KMS-11 (cell line): ENCODE results near the gene RASA3.

ENCODE experiments used
- H2AFZ ChIP-seq: fragments of 200-600 bp; sonication (generic); 2 replicates; pipeline ENCODE4 v1.6.1; 2016; ENCODE audit warnings: antibody characterized with exemption, mixed run types, low read depth
- H3K27ac ChIP-seq: fragments of 200-600 bp; sonication (generic); 2 replicates; pipeline ENCODE4 v1.6.1; 2016; ENCODE audit warnings: mild to moderate bottlenecking, mixed run types
- H3K27me3 ChIP-seq: fragments of 200-600 bp; sonication (generic); 2 replicates; pipeline ENCODE4 v1.6.1; 2017; ENCODE audit warnings: mild to moderate bottlenecking, low read depth, mixed run types, moderate library complexity; ENCODE audit not compliant: insufficient read depth
- H3K36me3 ChIP-seq: fragments of 200-600 bp; sonication (generic); 2 replicates; pipeline ENCODE4 v1.6.1; 2017; ENCODE audit warnings: mild to moderate bottlenecking, mixed run types; ENCODE audit not compliant: insufficient read depth
- H3K4me1 ChIP-seq: fragments of 200-600 bp; sonication (generic); 2 replicates; pipeline ENCODE4 v1.6.1; 2016; ENCODE audit warnings: mild to moderate bottlenecking, low read depth, mixed run types; ENCODE audit not compliant: poor library complexity, severe bottlenecking
- H3K4me2 ChIP-seq: fragments of 200-600 bp; sonication (generic); 2 replicates; pipeline ENCODE4 v1.7.0; 2016; ENCODE audit warnings: mild to moderate bottlenecking, mixed run types
- H3K4me3 ChIP-seq: fragments of 200-600 bp; sonication (generic); IDR thresholded peaks from 2 replicates; pipeline ENCODE4 v1.6.1; 2017; ENCODE audit warnings: low read depth, low read length, mixed read lengths; ENCODE audit not compliant: insufficient read depth
- H3K79me2 ChIP-seq: fragments of 200-600 bp; sonication (generic); 2 replicates; pipeline ENCODE4 v1.6.1; 2016; ENCODE audit warnings: low read depth, mixed run types; ENCODE audit not compliant: insufficient read depth
- H3K9ac ChIP-seq: fragments of 200-600 bp; sonication (generic); 2 replicates; pipeline ENCODE4 v1.6.1; 2016; ENCODE audit warnings: mild to moderate bottlenecking, mixed run types
- H4K20me1 ChIP-seq: fragments of 200-600 bp; sonication (generic); 2 replicates; pipeline ENCODE4 v1.6.1; 2016; ENCODE audit warnings: mild to moderate bottlenecking, mixed run types; ENCODE audit not compliant: insufficient read depth
- TF ChIP-seq, protein P1 (sequence below): fragments of 200-600 bp; sonication (generic); conservative IDR thresholded peaks from 2 replicates; pipeline ENCODE4 v1.6.1; 2017; ENCODE audit warnings: low read depth, mild to moderate bottlenecking, antibody characterized with exemption, low read length, moderate library complexity, mixed read lengths

Gene RASA3

DNA sequence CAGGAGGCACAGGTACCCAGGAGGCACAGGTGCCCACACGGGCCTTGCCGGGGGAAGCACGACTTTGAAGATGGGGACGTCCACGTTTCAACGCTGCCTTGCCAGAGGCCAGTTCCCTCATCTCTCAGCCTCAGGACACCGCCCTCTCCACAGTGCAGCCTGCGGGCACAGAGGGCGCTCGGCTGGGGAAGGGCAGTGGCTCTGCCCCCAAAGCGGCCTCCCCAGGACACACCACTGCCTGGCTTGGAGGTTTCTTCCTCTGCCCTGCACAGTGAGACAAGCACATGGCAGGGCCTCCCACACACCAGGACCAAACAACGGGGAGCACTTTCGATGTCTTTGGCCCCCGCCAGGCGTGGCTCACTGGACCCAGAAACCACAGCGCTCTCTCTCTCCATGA lies 73.0 kb downstream of the RASA3 start:
- TF ChIP-seq, protein P1, sequence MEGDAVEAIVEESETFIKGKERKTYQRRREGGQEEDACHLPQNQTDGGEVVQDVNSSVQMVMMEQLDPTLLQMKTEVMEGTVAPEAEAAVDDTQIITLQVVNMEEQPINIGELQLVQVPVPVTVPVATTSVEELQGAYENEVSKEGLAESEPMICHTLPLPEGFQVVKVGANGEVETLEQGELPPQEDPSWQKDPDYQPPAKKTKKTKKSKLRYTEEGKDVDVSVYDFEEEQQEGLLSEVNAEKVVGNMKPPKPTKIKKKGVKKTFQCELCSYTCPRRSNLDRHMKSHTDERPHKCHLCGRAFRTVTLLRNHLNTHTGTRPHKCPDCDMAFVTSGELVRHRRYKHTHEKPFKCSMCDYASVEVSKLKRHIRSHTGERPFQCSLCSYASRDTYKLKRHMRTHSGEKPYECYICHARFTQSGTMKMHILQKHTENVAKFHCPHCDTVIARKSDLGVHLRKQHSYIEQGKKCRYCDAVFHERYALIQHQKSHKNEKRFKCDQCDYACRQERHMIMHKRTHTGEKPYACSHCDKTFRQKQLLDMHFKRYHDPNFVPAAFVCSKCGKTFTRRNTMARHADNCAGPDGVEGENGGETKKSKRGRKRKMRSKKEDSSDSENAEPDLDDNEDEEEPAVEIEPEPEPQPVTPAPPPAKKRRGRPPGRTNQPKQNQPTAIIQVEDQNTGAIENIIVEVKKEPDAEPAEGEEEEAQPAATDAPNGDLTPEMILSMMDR = no peak
- H3K4me1 ChIP-seq = peaks cover 15% of the 10 kb centered on the region
- no peak overlapping the region for H3K27ac ChIP-seq

GRCh38 chr13:114058051-114058867 lies 74.2 kb downstream of the RASA3 start:
- no peak overlapping the region for H2AFZ ChIP-seq
- H3K9ac ChIP-seq = no peak overlapping the region
- TF ChIP-seq, protein P1 = no peak
- H3K27me3 ChIP-seq = no peaks in the 10 kb centered on the region
- H3K4me3 ChIP-seq = no peak overlapping the region
- peaks cover 15% of the 10 kb centered on the region for H3K79me2 ChIP-seq
- no peaks in the 10 kb centered on the region for H4K20me1 ChIP-seq
- no peaks in the 10 kb centered on the region for H3K36me3 ChIP-seq
- no peak overlapping the region for H3K4me2 ChIP-seq
- no peak overlapping the region for H3K27ac ChIP-seq
- H3K4me1 ChIP-seq = peaks cover 7% of the 10 kb centered on the region

More for the DNA sequence above, 73.0 kb downstream of the RASA3 start:
- Histone ChIP-seq H3K4me3 (no peak overlapping the region), H3K27me3 (no peaks in the 10 kb centered on the region), H2AFZ (no peak overlapping the region), H3K4me2 (no peak overlapping the region), H3K79me2 (peaks cover 26% of the 10 kb centered on the region), H3K36me3 (no peaks in the 10 kb centered on the region), H3K9ac (no peak overlapping the region), H4K20me1 (no peaks in the 10 kb centered on the region)

- Histone ChIP-seq H3K79me2 (peaks cover 9% of the 10 kb centered on the region), H2AFZ (no peak overlapping the region), H3K36me3 (no peaks in the 10 kb centered on the region), H3K4me1 (no peaks in the 10 kb centered on the region), H3K27ac (no peak overlapping the region), H3K4me2 (no peak overlapping the region), H3K9ac (no peak overlapping the region), H3K4me3 (no peak overlapping the region), H4K20me1 (no peaks in the 10 kb centered on the region), H3K27me3 (no peaks in the 10 kb centered on the region)
- TF ChIP-seq, protein P1 = no peak
Observed at GRCh38 chr13:114057166-114058050, 75.0 kb downstream of the RASA3 start.

- Histone ChIP-seq H3K27ac (no peak overlapping the region), H3K9ac (no peak overlapping the region), H3K4me1 (no peaks in the 10 kb centered on the region), H3K36me3 (no peaks in the 10 kb centered on the region), H4K20me1 (no peaks in the 10 kb centered on the region), H3K27me3 (no peaks in the 10 kb centered on the region), H3K4me3 (no peak overlapping the region), H3K79me2 (no peaks in the 10 kb centered on the region), H3K4me2 (no peak overlapping the region), H2AFZ (no peak overlapping the region)
- TF ChIP-seq, protein P1 = no peak
Observed at GRCh38 chr13:114056205-114057013, 76.0 kb downstream of the RASA3 start.
